Left lung (tissue), 10 donors: ENCODE results near the gene C3orf18. TPM values are rescaled to one million over a fixed set of nuclear protein-coding genes. Genes with fewer than 3 reads are reported as not detected.

Experiments used
- ATAC-seq: fragments of 200-7000 bp; cut with Tn5 transposase; one replicate; pipeline ENCODE4 v1.9.1; 2020; ENCODE audit warnings: moderate library complexity
- DNase-seq, 4 donors: peaks; one replicate each; pipeline ENCODE4 v3.0.0-alpha.2; 2013 to 2020
- H3K27ac ChIP-seq, 2 donors: fragments of 200-600 bp; sonication (generic) in 1 of 2; one replicate each; pipeline versions ENCODE4 v1.5.0 to v1.8.0; 2020 to 2021
- H3K27me3 ChIP-seq, 2 donors: fragments of 200-600 bp; sonication (generic) in 1 of 2; one replicate each; pipeline versions ENCODE4 v1.5.0 to v1.8.0; 2020 to 2021
- H3K36me3 ChIP-seq, 2 donors: fragments of 200-600 bp; sonication (generic) in 1 of 2; one replicate each; pipeline versions ENCODE4 v1.5.0 to v1.8.0; 2020 to 2021
- H3K4me1 ChIP-seq, 2 donors: fragments of 200-600 bp; one replicate each; pipeline ENCODE4 v1.8.0; 2021
- H3K4me3 ChIP-seq, 2 donors: fragments of 200-600 bp; sonication (generic) in 1 of 2; one replicate each; pipeline versions ENCODE4 v1.5.0 to v1.8.0; 2020 to 2021; ENCODE audit warnings: mild to moderate bottlenecking in 1 of 2
- H3K9me3 ChIP-seq, 2 donors: fragments of 200-600 bp; sonication (generic) in 1 of 2; one replicate each; pipeline versions ENCODE4 v1.5.0 to v1.8.0; 2020 to 2021
- intact Hi-C, 2 donors: fragments of 100-400 bp; cut with DNase I; formaldehyde crosslinking; loops; one replicate each; pipeline versions ENCODE4 v1.11.2 to v1.14.2; 2022
- polyA plus RNA-seq, 6 donors: library from polyadenylated mRNA; unstranded; fragments of 120-200 nt; gene quantifications; one replicate each; pipeline ENCODE4 v1.2.1, GENCODE V29; 2013; ENCODE audit not compliant: insufficient read length in 6 of 6
- total RNA-seq, 2 donors: library from RNA; stranded (reverse); fragmentation: NEBNext Ultra II Directional; extraction: Animal tissue kit (Norgen Biotek cat#: 25700); gene quantifications; one replicate each; pipeline ENCODE4 v1.2.1, GENCODE V29; 2021
- TF ChIP-seq, protein P1 (sequence below), 2 donors: fragments of 200-600 bp; sonication (generic) in 1 of 2; IDR thresholded peaks; one replicate each; pipeline versions ENCODE4 v1.5.0 to v1.8.0; 2021; ENCODE audit warnings: antibody characterized with exemption in 2 of 2
- donor health status: DM: no; HTN: yes; CAD: no.
- donor health status: DM: no; HTN: no; CAD: no.

The C3orf18 gene
- total and polyA plus RNA-seq, 8 donors = 6.2 to 24.5 (median 21.4) TPM

DNA sequence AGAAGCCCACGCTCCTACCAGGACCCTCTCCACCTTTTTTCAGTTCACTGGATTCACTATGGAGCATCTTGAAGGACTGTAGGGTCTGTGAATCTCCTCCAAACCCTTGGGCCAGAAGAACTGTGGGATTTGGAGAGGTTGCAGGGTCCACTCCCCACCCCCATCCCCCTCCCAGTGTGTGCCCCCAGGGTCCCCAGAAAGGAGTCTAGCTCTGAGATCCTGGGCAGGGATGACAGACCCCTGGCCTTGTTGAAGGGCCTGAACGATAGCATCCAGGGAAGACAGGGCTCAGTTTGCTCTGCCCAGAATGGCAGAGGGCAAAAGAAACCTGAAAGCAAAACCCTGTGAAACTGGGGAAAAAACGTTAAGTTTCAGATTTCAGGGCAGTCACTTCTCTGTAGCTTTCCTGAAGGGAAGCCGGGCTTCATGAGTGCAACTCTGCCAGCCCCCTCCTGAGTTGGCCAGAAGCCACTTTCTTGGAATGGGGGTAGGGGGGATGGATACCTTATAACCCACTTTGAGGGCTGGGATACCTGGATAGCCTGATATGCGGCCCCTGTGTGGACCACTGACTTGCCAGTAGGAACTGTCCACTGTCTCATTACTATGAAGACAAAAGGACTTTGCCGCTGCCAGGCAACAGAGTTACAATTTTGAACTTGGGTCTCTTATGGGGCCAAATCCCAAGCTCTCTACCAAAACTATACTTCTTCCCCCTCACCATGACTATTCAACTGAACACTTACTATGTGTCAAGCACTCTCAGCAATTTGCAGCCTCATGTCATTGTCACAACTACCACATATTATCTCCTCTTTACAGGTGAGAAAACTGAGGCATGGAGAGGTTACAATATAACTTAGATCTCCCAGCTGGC, 45.7 kb upstream of the C3orf18 start:
- ATAC-seq (no peak), DNase-seq (no peak)
- intact Hi-C loops = no loop called here
- TF ChIP-seq, protein P1, sequence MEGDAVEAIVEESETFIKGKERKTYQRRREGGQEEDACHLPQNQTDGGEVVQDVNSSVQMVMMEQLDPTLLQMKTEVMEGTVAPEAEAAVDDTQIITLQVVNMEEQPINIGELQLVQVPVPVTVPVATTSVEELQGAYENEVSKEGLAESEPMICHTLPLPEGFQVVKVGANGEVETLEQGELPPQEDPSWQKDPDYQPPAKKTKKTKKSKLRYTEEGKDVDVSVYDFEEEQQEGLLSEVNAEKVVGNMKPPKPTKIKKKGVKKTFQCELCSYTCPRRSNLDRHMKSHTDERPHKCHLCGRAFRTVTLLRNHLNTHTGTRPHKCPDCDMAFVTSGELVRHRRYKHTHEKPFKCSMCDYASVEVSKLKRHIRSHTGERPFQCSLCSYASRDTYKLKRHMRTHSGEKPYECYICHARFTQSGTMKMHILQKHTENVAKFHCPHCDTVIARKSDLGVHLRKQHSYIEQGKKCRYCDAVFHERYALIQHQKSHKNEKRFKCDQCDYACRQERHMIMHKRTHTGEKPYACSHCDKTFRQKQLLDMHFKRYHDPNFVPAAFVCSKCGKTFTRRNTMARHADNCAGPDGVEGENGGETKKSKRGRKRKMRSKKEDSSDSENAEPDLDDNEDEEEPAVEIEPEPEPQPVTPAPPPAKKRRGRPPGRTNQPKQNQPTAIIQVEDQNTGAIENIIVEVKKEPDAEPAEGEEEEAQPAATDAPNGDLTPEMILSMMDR (IDR thresholded peaks at IDR 0.05) = no peak
- Histone ChIP-seq H3K36me3 (peaks cover 0 to 19% of the 10 kb centered on the region in 2 donors), H3K27me3 (no peaks in the 10 kb centered on the region), H3K27ac (peak overlapping the region; percentile 92 to 98), H3K4me3 (peak overlapping the region in 1 of 2 donors; percentile 73), H3K4me1 (peaks cover 13 to 62% of the 10 kb centered on the region in 2 donors), H3K9me3 (no peaks in the 10 kb centered on the region)

DNA sequence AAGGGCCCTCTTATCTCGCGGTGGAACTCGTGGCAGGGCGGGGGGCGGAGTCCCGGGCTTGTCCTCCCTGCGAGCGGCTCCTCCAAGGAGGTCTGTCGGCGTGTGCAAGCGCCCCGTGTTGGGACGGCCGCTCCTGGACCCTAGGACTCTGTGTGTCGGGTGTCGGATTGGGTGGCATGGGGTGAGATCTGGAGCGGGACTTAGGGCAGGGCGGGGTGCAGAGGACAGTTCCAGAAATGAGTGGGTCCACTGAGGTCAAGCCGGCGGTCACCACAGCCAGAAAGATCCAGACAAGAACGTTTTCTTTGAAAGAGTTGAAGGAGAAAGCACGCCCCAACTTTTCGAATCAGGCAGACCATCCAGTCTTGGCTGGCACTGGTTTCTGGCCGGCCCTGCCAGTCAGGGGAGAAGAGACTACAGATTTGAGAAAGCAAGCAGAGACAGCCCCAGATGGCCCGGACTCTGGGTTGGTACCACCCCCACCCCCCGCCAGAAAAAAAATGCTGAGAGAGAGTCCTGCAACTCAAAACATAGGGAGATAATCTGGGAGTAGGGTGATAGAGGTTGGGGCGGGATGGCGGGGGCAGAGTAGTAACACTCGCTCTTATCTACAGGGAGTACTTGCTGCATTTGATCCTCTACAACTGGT, 44.8 kb upstream of the C3orf18 start:
- DNase-seq (peak in 1 of 4 donors; percentile 39), ATAC-seq (no peak)
- intact Hi-C loops = no loop called here
- H3K4me1 ChIP-seq = peaks cover 13 to 67% of the 10 kb centered on the region in 2 donors
- H3K9me3 ChIP-seq = no peaks in the 10 kb centered on the region
- peak overlapping the region; percentile 92 to 98 for H3K27ac ChIP-seq
- peak overlapping the region; percentile 73 to 84 for H3K4me3 ChIP-seq
- peaks cover 0 to 28% of the 10 kb centered on the region in 2 donors for H3K36me3 ChIP-seq
- no peaks in the 10 kb centered on the region for H3K27me3 ChIP-seq
- TF ChIP-seq, protein P1 (IDR thresholded peaks at IDR 0.05) = no peak

DNA sequence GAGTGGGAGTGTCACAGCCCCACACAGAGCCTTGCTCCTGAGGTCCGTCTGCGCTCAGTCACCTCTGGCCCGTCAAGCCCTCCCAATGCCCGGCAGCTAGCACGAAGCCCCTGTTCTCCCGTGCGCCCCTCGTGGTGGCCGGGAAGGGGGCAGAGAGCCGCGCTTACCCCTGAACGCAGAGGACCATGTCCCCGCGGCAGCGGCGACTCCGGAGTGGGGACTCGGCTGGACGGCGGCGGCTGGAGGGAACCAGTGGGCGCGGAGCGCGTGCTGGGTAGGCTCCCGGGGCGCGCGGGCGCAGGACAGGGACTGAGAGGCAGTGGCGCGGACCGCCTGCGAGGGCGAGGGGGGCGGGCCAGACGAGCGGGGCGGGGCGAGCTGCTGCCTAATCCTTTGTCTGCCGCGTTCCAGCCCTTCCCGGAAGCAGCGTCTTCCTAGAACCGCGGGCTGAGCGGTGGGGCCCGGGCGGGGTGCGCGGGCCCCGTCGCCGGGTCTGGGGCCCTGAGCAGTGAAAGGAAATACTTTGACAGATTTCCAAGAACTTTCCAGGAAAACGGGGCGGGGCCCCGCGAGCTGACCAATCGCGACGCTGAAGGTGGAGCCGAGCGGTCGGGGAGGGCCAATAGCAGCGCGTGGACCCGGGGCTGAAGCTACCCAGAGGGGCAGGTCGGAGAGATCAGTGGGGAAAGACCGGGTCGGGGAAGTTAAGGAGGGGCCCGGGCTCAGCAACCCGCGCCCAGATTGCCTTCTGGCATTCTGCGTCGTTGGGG, 44.1 kb upstream of the C3orf18 start, which contains the start of gene CISH:
Gene CISH, minus strand, starts transcription at position 311 of the 770 bp plus-strand sequence. Its CDS starts 124 bp downstream, at position 187.
- Histone ChIP-seq H3K9me3 (no peaks in the 10 kb centered on the region), H3K27ac (peak within 1 kb of the TSS; percentile 92 to 98), H3K4me1 (peaks cover 13 to 74% of the 10 kb centered on the region in 2 donors), H3K4me3 (peak within 1 kb of the TSS; percentile 73 to 84), H3K36me3 (peaks cover 0 to 35% of the 10 kb centered on the region in 2 donors), H3K27me3 (no peaks in the 10 kb centered on the region)
- intact Hi-C loops = no loop called here
- peak; percentile 79 for ATAC-seq
- TF ChIP-seq, protein P1 (IDR thresholded peaks at IDR 0.05) = peak in 1 of 2 donors; percentile 40
- DNase-seq = peak; percentile 97 to 100 (median 99)

DNA sequence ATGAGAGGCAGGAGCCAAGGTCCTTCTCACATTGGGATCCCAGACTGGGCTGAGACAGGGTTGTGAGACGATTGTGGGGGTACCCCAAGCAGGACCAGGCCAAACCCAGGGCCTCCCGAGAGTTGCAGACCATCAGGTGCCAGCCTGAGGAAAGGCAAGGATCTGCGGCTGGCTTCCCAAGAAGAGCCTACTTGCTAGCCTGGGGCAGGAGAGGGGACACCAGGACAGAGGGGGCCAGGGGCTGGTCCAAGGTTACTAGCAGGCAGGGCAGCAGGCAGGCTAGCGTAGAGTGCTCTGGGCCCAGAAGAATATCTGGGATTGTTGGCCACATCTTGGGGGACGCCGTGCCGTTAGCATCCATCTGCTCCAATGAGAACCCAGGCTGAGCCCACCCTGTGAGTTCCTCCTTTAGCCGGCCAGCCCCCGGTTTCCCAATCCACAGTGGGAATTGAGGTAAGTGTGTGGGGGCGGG, 43.5 kb upstream of the C3orf18 start:
- no peak for DNase-seq
- ATAC-seq = no peak
- H3K36me3 ChIP-seq = peaks cover 0 to 41% of the 10 kb centered on the region in 2 donors
- H3K4me3 ChIP-seq = peak overlapping the region; percentile 73 to 84
- peaks cover 14 to 75% of the 10 kb centered on the region in 2 donors for H3K4me1 ChIP-seq
- intact Hi-C loops = no loop called here
- H3K9me3 ChIP-seq = no peaks in the 10 kb centered on the region
- H3K27me3 ChIP-seq = no peaks in the 10 kb centered on the region
- peak overlapping the region; percentile 92 to 98 for H3K27ac ChIP-seq
- TF ChIP-seq, protein P1 (IDR thresholded peaks at IDR 0.05) = no peak
